Fibroblast of lung (primary cell): Measurements from ENCODE around the gene PRKAG2.

Experiments
- CTCF ChIP-seq, 2 donors: IDR thresholded peaks in 1 of 2; conservative IDR thresholded peaks in 1 of 2; 1 replicate in 1 of 2; 2 replicates in 1 of 2; pipeline ENCODE4 v1.5.1; 2011 to 2012; ENCODE audit warnings: low read length in 2 of 2, control low read depth in 1 of 2, inconsistent platforms in 1 of 2, low read depth in 1 of 2, mild to moderate bottlenecking in 1 of 2
- EZH2 ChIP-seq: IDR thresholded peaks from 2 replicates; pipeline ENCODE4 v1.5.1; 2012; ENCODE audit warnings: low read length, control low read depth, mild to moderate bottlenecking; ENCODE audit errors: missing control alignments

DNA sequence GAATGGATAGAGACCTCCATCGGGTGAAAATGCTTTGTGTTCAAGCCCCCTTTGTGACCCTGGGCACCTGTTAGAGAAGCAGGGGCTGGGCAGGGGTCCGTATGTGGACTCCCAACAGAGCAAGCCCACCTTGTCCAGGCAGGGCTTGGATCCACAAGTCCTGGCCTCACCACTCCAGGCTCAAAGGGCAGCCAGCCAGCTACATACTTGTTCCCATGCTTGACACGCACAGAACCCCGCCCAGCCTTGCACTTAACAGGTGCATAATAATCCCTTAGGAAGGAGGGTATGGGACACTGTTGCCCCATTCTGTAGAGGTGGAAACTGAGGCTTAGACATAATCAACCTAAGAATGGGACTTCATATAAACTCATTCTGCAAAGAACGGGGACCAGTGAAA is 160.6 kb downstream of the PRKAG2 start:
- TF ChIP-seq CTCF (conservative IDR thresholded peaks at IDR 0.05 in 1 of 2, IDR thresholded peaks at IDR 0.05 in 1 of 2; ENCODE audit: low read depth in 1 of 2, low read length in 2 of 2): no peak
- TF ChIP-seq EZH2: no peak
